ENCODE data around the gene RAP1GAP2. TPM values are rescaled to one million over a fixed set of nuclear protein-coding genes. Genes with fewer than 3 reads are reported as not detected.
"Not testable (repeated sequence)": the region's sequence is repeated elsewhere in the genome, so short reads cannot be mapped to it uniquely, and the experiment has no call there.

RAP1GAP2 gene
- total RNA-seq, 2 experiments from 2014 or later, result 6.5 to 26.2 TPM

- peaks cover 7% of the 10 kb centered on the region for H3K4me1 Mint-ChIP-seq
- CTCF ChIA-PET, result no interaction called here
- no peak overlapping the region for H3K4me3 Mint-ChIP-seq
- peaks cover 34% of the 10 kb centered on the region for H3K27me3 Mint-ChIP-seq
- no peaks in the 10 kb centered on the region for H3K36me3 Mint-ChIP-seq
- no peak for DNase-seq
- no peak for ATAC-seq
- no peaks in the 10 kb centered on the region for H3K9me3 Mint-ChIP-seq (ENCODE audit: low read depth)
- no peak overlapping the region for H3K27ac Mint-ChIP-seq
Measured at GRCh38 chr17:2779545-2779944, 16.7 kb upstream of the RAP1GAP2 start.

- CTCF ChIA-PET, result no interaction called here
- no peaks in the 10 kb centered on the region for H3K9me3 Mint-ChIP-seq (ENCODE audit: low read depth)
- H3K27ac Mint-ChIP-seq, result no peak overlapping the region
- DNase-seq, result no peak
- H3K4me3 Mint-ChIP-seq, result no peak overlapping the region
- H3K4me1 Mint-ChIP-seq, result peaks cover 7% of the 10 kb centered on the region
- peaks cover 27% of the 10 kb centered on the region for H3K27me3 Mint-ChIP-seq
- no peaks in the 10 kb centered on the region for H3K36me3 Mint-ChIP-seq
- no peak for ATAC-seq
Measured at GRCh38 chr17:2780256-2780655, 16.0 kb upstream of the RAP1GAP2 start.

- DNase-seq, result no peak
- ATAC-seq, result no peak
- CTCF ChIA-PET, result no interaction called here
- H3K27me3 Mint-ChIP-seq, result peaks cover 19% of the 10 kb centered on the region
- H3K4me3 Mint-ChIP-seq, result no peak overlapping the region
- no peaks in the 10 kb centered on the region for H3K36me3 Mint-ChIP-seq
- no peak overlapping the region for H3K27ac Mint-ChIP-seq
- H3K9me3 Mint-ChIP-seq (ENCODE audit: low read depth), result no peaks in the 10 kb centered on the region
- H3K4me1 Mint-ChIP-seq, result peaks cover 6% of the 10 kb centered on the region
Measured at GRCh38 chr17:2780931-2781454, 15.2 kb upstream of the RAP1GAP2 start.

GRCh38 chr17:2781598-2781997 lies 14.6 kb upstream of the RAP1GAP2 start:
- Mint-ChIP-seq H3K27me3 (peaks cover 17% of the 10 kb centered on the region), H3K4me1 (peaks cover 10% of the 10 kb centered on the region)
- H3K36me3 Mint-ChIP-seq; H3K27ac Mint-ChIP-seq; CTCF ChIA-PET; H3K4me3 Mint-ChIP-seq; ATAC-seq; DNase-seq; H3K9me3 Mint-ChIP-seq (ENCODE audit: low read depth): not testable (repeated sequence)

GRCh38 chr17:2782055-2782454 lies 14.2 kb upstream of the RAP1GAP2 start:
- Mint-ChIP-seq H3K9me3 (ENCODE audit: low read depth) (no peaks in the 10 kb centered on the region), H3K36me3 (no peaks in the 10 kb centered on the region), H3K4me3 (no peak overlapping the region), H3K4me1 (peaks cover 7% of the 10 kb centered on the region), H3K27ac (no peak overlapping the region), H3K27me3 (peaks cover 14% of the 10 kb centered on the region)
- CTCF ChIA-PET, result interaction anchor here (1.8 kb wide), 1 partner anchor 67 kb away, joined by 4 read pairs; no protein-coding TSS in a partner anchor
- DNase-seq (no peak), ATAC-seq (no peak)

- CTCF ChIA-PET, result interaction anchor here (0.9 to 1.8 kb wide), 5 partner anchors 9 to 259 kb away, joined by 3 to 4 read pairs (median 3); no protein-coding TSS in a partner anchor
- no peak for DNase-seq
- peaks cover 11% of the 10 kb centered on the region for H3K27me3 Mint-ChIP-seq
- H3K9me3 Mint-ChIP-seq (ENCODE audit: low read depth), result no peaks in the 10 kb centered on the region
- no peaks in the 10 kb centered on the region for H3K36me3 Mint-ChIP-seq
- no peak overlapping the region for H3K4me3 Mint-ChIP-seq
- no peak overlapping the region for H3K27ac Mint-ChIP-seq
- H3K4me1 Mint-ChIP-seq, result peaks cover 8% of the 10 kb centered on the region
- ATAC-seq, result no peak
Measured at GRCh38 chr17:2783310-2784030, 12.8 kb upstream of the RAP1GAP2 start.

GRCh38 chr17:2784864-2785263 lies 11.4 kb upstream of the RAP1GAP2 start:
- CTCF ChIA-PET, result interaction anchor here (1.1 to 3.3 kb wide), 7 partner anchors 8 to 60 kb away, joined by 3 to 35 read pairs (median 17); partner anchors contain the start of gene RAP1GAP2
- H3K27me3 Mint-ChIP-seq, result peaks cover 18% of the 10 kb centered on the region
- H3K36me3 Mint-ChIP-seq, result no peaks in the 10 kb centered on the region
- no peak overlapping the region for H3K27ac Mint-ChIP-seq
- ATAC-seq, result no peak
- no peak overlapping the region for H3K4me3 Mint-ChIP-seq
- no peak for DNase-seq
- H3K4me1 Mint-ChIP-seq, result peaks cover 8% of the 10 kb centered on the region
- no peaks in the 10 kb centered on the region for H3K9me3 Mint-ChIP-seq (ENCODE audit: low read depth)

GRCh38 chr17:2785376-2785775 lies 10.9 kb upstream of the RAP1GAP2 start:
- H3K36me3 Mint-ChIP-seq, result not testable (repeated sequence)
- CTCF ChIA-PET, result interaction anchor here (0.7 to 3.3 kb wide), 21 partner anchors 8 to 301 kb away, joined by 3 to 35 read pairs (median 5); partner anchors contain the start of genes PAFAH1B1 and RAP1GAP2

GRCh38 chr17:2786176-2786881 lies 9.9 kb upstream of the RAP1GAP2 start:
- H3K27ac Mint-ChIP-seq, result peak overlapping the region; percentile 46
- CTCF ChIA-PET, result interaction anchor here (0.7 to 3.3 kb wide), 36 partner anchors 8 to 664 kb away, joined by 3 to 35 read pairs (median 4); partner anchors contain the start of genes PAFAH1B1 and RAP1GAP2
- H3K9me3 Mint-ChIP-seq (ENCODE audit: low read depth), result no peaks in the 10 kb centered on the region
- no peaks in the 10 kb centered on the region for H3K36me3 Mint-ChIP-seq
- peaks cover 15% of the 10 kb centered on the region for H3K4me1 Mint-ChIP-seq
- DNase-seq (peak; percentile 93), ATAC-seq (peak; percentile 98)
- H3K4me3 Mint-ChIP-seq, result no peak overlapping the region
- H3K27me3 Mint-ChIP-seq, result peaks cover 33% of the 10 kb centered on the region

More at GRCh38 chr17:2785376-2785775, 10.9 kb upstream of the RAP1GAP2 start:
- not testable (repeated sequence) for H3K27ac Mint-ChIP-seq; H3K4me1 Mint-ChIP-seq; H3K9me3 Mint-ChIP-seq (ENCODE audit: low read depth); H3K4me3 Mint-ChIP-seq; ATAC-seq; DNase-seq
- peaks cover 23% of the 10 kb centered on the region for H3K27me3 Mint-ChIP-seq

GRCh38 chr17:2789700-2790099 lies 6.5 kb upstream of the RAP1GAP2 start:
- no peak for ATAC-seq
- CTCF ChIA-PET, result interaction anchor here (1.0 to 10.2 kb wide), 5 partner anchors 24 to 259 kb away, joined by 3 to 120 read pairs (median 4); no protein-coding TSS in a partner anchor
- DNase-seq, result no peak
- H3K27ac Mint-ChIP-seq, result no peak overlapping the region
- H3K9me3 Mint-ChIP-seq (ENCODE audit: low read depth), result no peaks in the 10 kb centered on the region
- peaks cover 54% of the 10 kb centered on the region for H3K27me3 Mint-ChIP-seq
- no peak overlapping the region for H3K4me3 Mint-ChIP-seq
- no peaks in the 10 kb centered on the region for H3K36me3 Mint-ChIP-seq
- H3K4me1 Mint-ChIP-seq, result peaks cover 48% of the 10 kb centered on the region

- peaks cover 67% of the 10 kb centered on the region for H3K4me1 Mint-ChIP-seq
- DNase-seq, result peak; percentile 90
- H3K36me3 Mint-ChIP-seq, result peaks cover 4% of the 10 kb centered on the region
- CTCF ChIA-PET, result interaction anchor here (0.6 to 10.2 kb wide), 5 partner anchors 9 to 676 kb away, joined by 3 to 120 read pairs (median 3); no protein-coding TSS in a partner anchor
- peak; percentile 24 for ATAC-seq
- peak overlapping the region; percentile 32 for H3K4me3 Mint-ChIP-seq
- H3K27me3 Mint-ChIP-seq, result peaks cover 70% of the 10 kb centered on the region
- peak overlapping the region; percentile 62 for H3K27ac Mint-ChIP-seq
- no peaks in the 10 kb centered on the region for H3K9me3 Mint-ChIP-seq (ENCODE audit: low read depth)
Measured at GRCh38 chr17:2792366-2793169, 3.7 kb upstream of the RAP1GAP2 start.

GRCh38 chr17:2794111-2794803 lies 2.0 kb upstream of the RAP1GAP2 start:
- peak overlapping the region; percentile 81 for H3K27ac Mint-ChIP-seq
- peak overlapping the region; percentile 63 for H3K4me3 Mint-ChIP-seq
- ATAC-seq (peak; percentile 3), DNase-seq (peak; percentile 56)
- H3K9me3 Mint-ChIP-seq (ENCODE audit: low read depth), result no peaks in the 10 kb centered on the region
- CTCF ChIA-PET, result interaction anchor here (1.2 to 10.2 kb wide), 3 partner anchors 8 to 219 kb away, joined by 5 to 120 read pairs (median 5); no protein-coding TSS in a partner anchor
- H3K4me1 Mint-ChIP-seq, result peaks cover 80% of the 10 kb centered on the region
- H3K27me3 Mint-ChIP-seq, result peaks cover 68% of the 10 kb centered on the region
- H3K36me3 Mint-ChIP-seq, result peaks cover 4% of the 10 kb centered on the region
